ENCODE data around the gene IL12RB1. TPM values are rescaled to one million over a fixed set of nuclear protein-coding genes. Genes with fewer than 3 reads are reported as not detected.
A peak's percentile ranks its signal among the peaks of the same experiment; 100 is the strongest.

IL12RB1 gene
- total and polyA plus RNA-seq, 10 of the 15 experiments (the other 5 are each of a cell fraction or from before 2014, with no cell fraction given): 2.8 to 29.9 (median 17.6) TPM

- TF ChIP-seq, protein P1, sequence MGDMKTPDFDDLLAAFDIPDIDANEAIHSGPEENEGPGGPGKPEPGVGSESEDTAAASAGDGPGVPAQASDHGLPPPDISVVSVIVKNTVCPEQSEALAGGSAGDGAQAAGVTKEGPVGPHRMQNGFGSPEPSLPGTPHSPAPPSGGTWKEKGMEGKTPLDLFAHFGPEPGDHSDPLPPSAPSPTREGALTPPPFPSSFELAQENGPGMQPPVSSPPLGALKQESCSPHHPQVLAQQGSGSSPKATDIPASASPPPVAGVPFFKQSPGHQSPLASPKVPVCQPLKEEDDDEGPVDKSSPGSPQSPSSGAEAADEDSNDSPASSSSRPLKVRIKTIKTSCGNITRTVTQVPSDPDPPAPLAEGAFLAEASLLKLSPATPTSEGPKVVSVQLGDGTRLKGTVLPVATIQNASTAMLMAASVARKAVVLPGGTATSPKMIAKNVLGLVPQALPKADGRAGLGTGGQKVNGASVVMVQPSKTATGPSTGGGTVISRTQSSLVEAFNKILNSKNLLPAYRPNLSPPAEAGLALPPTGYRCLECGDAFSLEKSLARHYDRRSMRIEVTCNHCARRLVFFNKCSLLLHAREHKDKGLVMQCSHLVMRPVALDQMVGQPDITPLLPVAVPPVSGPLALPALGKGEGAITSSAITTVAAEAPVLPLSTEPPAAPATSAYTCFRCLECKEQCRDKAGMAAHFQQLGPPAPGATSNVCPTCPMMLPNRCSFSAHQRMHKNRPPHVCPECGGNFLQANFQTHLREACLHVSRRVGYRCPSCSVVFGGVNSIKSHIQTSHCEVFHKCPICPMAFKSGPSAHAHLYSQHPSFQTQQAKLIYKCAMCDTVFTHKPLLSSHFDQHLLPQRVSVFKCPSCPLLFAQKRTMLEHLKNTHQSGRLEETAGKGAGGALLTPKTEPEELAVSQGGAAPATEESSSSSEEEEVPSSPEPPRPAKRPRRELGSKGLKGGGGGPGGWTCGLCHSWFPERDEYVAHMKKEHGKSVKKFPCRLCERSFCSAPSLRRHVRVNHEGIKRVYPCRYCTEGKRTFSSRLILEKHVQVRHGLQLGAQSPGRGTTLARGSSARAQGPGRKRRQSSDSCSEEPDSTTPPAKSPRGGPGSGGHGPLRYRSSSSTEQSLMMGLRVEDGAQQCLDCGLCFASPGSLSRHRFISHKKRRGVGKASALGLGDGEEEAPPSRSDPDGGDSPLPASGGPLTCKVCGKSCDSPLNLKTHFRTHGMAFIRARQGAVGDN (IDR thresholded peaks at IDR 0.05): no peak
- TF ChIP-seq, protein P2, sequence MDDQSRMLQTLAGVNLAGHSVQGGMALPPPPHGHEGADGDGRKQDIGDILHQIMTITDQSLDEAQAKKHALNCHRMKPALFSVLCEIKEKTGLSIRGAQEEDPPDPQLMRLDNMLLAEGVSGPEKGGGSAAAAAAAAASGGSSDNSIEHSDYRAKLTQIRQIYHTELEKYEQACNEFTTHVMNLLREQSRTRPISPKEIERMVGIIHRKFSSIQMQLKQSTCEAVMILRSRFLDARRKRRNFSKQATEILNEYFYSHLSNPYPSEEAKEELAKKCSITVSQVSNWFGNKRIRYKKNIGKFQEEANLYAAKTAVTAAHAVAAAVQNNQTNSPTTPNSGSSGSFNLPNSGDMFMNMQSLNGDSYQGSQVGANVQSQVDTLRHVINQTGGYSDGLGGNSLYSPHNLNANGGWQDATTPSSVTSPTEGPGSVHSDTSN (IDR thresholded peaks at IDR 0.05; ENCODE audit: insufficient replicate concordance, low read depth, low read length): no peak
- TF ChIP-seq SIX5 (IDR thresholded peaks at IDR 0.05; ENCODE audit: low read depth, low read length, severe bottlenecking) (no peak), IRF4 (IDR thresholded peaks at IDR 0.05; ENCODE audit: low read depth, low read length) (no peak), ATF7 (IDR thresholded peaks at IDR 0.05; ENCODE audit: low read depth) (no peak), MXI1 (IDR thresholded peaks at IDR 0.05; ENCODE audit: low read depth, low read length) (no peak), BACH1 (IDR thresholded peaks at IDR 0.05; ENCODE audit: borderline replicate concordance) (no peak), ZNF24 (IDR thresholded peaks at IDR 0.05) (peak; percentile 91), SUPT20H (IDR thresholded peaks at IDR 0.05; ENCODE audit: borderline replicate concordance, control insufficient read depth, low read depth, low read length) (no peak), SIN3A (IDR thresholded peaks at IDR 0.05; ENCODE audit: low read depth, low read length) (no peak), POLR2AphosphoS2 (IDR thresholded peaks at IDR 0.05; ENCODE audit: low read depth, low read length) (no peak), NRF1 (conservative IDR thresholded peaks at IDR 0.05; ENCODE audit: low read depth, low read length) (no peak), PAX8 (IDR thresholded peaks at IDR 0.05) (no peak), ETV6 (conservative IDR thresholded peaks at IDR 0.05 in 1 of 2, IDR thresholded peaks at IDR 0.05 in 1 of 2; ENCODE audit: borderline replicate concordance in 1 of 2, low read depth in 1 of 2) (peak in 1 of 2 experiments; percentile 59; a peak in 1 of 4 replicates), ZBTB40 (IDR thresholded peaks at IDR 0.05; ENCODE audit: borderline replicate concordance) (no peak), NR2F1 (conservative IDR thresholded peaks at IDR 0.05) (peak; percentile 30; the same call in 1 of the 2 replicates)
- TF ChIP-seq, protein P3, sequence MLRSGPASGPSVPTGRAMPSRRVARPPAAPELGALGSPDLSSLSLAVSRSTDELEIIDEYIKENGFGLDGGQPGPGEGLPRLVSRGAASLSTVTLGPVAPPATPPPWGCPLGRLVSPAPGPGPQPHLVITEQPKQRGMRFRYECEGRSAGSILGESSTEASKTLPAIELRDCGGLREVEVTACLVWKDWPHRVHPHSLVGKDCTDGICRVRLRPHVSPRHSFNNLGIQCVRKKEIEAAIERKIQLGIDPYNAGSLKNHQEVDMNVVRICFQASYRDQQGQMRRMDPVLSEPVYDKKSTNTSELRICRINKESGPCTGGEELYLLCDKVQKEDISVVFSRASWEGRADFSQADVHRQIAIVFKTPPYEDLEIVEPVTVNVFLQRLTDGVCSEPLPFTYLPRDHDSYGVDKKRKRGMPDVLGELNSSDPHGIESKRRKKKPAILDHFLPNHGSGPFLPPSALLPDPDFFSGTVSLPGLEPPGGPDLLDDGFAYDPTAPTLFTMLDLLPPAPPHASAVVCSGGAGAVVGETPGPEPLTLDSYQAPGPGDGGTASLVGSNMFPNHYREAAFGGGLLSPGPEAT (IDR thresholded peaks at IDR 0.05; ENCODE audit: low read depth): no peak
Measured at GRCh38 chr19:18058208-18059009, 28.3 kb downstream of the IL12RB1 start (continued).

All from GM12878 (cell line).